GM18861 (cell line): ENCODE measurements around the gene TCAF1.
"Not testable (repeated sequence)": the region's sequence is repeated elsewhere in the genome, so short reads cannot be mapped to it uniquely, and the experiment has no call there.

Experiments
- ATAC-seq: cut with Tn5 transposase; IDR thresholded peaks from one replicate; pipeline ENCODE4 v1.9.1; 2021; ENCODE audit not compliant: unreplicated experiment

TCAF1 gene

DNA sequence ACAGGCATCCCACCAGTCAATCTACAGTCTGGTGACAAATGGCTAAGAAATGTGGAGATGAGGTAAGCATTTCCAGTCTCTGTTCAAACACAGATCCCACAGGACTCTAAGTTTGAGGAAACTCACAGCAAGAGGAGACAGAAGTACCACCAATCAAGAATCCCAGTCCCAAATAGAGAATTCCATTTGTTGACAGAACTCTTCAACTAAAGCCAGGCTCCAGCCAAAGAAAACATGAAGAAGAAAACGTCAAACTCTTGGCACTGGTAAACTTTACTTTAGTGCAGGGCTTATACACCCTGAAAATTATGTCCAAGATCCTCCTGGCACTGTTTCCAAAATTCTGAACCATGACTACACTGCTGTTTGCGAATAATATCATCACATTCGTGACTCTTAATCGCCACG is 95.3 kb downstream of the TCAF1 start:
- not testable (repeated sequence) for ATAC-seq
